NCI-H2029 treated with DMSO at 0.1 percent for 48 hours (cell line): Measurements from ENCODE around the gene HEYL.
"Not testable (repeated sequence)": the region's sequence is repeated elsewhere in the genome, so short reads cannot be mapped to it uniquely, and the experiment has no call there.

ENCODE experiments used
- DNase-seq: peaks from one replicate; lab custom pipeline; 2025; lab: John Stamatoyannopoulos, UW

Gene HEYL

DNA sequence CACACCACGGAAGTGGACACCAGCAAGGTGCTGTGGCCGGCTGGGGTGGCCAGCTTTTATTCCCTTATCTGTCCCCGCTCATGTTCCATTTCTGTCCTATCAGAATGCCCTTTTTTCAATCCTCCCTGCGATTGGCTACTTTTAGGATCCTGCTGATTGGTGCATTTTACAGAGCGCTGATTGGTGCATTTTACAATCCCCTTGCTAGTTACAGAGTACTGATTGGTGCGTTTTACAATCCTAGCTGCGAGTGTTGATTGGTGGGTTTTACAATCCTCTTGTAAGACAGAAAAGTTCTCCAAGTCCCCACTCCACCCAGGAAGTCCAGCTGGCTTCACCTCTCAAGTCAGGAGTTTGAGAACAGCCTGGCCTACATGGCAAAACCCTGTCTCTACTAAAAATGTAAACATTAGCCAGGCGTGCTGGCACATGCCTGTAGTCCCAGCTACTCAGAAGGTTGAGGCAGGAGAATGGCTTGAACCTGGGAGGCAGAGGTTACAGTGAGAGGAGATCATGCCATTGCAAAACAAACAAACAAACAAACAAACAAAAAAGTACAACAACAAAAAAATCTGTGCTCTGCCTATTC lies 37.7 kb downstream of the HEYL start:
- not testable (repeated sequence) for DNase-seq

DNA sequence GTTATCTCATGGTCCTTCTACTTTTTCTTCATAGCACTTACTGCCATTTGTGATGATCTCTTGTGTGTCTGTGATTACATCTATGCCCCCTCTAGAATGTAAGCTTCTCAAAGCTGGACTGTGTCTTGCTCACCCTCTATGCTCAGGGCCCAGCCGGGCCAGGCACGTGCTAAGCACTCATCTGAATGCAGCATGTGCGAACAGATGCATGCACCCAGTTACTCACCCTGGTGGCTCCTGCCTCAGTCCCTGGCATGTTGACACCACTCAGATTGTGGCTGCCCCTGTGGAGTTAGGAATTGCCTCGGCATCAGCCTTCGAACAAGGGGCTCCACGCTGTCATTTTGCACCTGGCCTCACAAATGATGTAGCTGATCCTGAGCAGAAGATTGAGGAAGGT lies 43.3 kb downstream of the HEYL start:
- no peak for DNase-seq

DNA sequence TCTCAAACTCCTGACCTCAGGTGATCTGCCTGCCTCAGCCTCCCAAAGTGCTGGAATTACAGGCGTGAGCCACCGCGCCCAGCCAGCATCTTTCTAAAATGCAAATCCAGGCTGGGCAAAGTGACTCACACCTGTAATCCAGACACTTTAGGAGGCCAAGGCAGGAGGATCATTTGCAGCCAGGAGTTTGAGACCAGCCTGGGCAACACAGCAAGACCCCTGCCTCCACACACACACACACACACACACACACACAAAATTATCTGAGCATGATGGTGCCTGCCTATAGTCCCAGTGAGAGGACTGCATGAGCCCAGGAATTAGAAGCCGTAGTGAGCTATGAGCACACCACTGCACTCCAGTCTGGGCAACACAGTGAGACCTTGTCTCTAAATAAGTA lies 46.1 kb downstream of the HEYL start:
- no peak for DNase-seq

DNA sequence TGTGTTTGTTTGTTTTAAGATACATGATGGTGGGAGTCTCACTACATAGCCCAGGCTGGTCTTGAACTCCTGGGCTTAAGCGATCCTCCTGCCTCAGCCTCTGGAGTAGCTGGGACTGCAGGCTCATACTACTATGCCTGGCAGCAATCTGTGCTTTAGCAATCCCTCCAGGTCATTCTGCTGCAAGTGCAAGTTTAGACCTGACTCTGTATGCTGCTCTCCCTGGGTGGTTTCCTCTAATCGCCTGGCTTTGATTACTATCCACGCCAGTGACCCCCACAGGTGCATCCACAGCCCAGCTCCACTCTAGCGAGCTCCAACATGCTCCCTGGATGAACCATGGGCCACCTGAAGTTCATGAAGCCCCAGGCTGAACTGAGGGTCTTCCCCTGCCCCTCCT lies 47.4 kb downstream of the HEYL start:
- DNase-seq = no peak

DNA sequence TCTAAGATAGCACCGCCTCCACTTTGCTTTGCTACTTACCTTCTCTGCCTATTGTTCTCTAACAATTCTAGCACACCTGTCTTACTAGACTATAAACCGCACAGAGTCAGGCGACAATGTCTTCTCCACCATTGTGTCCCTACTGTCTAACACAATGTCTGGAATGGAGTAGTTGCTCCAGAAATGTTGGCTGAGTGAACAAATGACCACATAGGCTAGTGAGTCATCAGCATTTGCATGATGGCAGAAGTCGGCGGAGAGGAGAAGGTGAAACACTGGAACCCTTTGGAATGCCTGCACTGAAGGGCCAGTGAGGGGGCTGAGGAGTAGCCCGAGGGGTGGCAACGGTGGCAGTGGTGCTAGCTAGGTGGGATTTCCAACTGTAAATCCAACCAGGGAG lies 48.9 kb downstream of the HEYL start:
- no peak for DNase-seq

DNA sequence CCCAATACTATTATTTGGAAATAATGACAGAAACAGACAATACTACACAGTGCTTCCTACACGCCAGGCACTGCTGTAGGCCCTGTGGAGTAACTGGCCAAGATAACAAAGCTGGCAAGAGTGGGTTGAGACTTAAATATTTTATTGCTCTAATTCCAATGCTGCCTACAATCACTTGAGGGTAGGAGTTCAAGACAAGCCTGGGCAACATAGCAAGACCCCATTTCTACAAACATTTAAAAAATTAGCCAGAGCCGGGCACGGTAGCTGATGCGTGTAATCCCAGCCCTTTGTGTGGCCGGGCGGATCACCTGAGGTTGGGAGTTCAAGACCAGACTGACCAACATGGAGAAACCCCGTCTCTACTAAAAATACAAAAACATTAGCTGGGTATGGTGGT lies 53.5 kb downstream of the HEYL start:
- DNase-seq = no peak

DNA sequence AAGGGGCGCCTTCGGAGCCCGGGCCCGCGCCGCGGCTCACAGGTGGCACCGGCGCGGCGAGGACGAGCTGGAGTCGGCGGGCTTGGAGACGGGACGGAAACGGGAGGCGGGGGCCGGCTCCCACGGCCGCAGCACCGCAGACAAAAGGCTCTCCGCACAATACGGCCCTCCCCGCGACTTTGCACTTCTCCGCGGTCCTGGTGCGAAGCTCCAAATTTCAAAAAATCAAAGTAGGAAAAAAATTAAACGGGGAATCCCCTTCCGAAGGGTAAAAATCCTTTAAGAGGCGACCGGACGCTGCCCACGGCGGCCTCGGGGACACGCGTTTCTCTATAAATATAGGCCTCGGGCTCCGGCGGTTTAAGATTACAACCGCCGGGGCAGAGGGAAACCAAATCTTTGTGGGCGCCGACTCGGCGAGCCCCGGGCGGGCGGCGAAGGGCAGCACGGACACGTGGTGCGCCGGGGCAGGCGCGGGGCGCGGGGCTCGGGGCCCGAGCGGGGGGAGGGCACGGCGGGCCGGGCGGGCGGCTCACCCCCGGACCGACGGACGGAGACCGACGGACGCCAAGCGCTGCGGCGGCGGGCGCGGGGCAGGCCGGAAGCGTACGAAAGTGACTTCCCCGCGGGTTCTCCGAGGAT lies 63.3 kb downstream of the HEYL start:
- DNase-seq = no peak

DNA sequence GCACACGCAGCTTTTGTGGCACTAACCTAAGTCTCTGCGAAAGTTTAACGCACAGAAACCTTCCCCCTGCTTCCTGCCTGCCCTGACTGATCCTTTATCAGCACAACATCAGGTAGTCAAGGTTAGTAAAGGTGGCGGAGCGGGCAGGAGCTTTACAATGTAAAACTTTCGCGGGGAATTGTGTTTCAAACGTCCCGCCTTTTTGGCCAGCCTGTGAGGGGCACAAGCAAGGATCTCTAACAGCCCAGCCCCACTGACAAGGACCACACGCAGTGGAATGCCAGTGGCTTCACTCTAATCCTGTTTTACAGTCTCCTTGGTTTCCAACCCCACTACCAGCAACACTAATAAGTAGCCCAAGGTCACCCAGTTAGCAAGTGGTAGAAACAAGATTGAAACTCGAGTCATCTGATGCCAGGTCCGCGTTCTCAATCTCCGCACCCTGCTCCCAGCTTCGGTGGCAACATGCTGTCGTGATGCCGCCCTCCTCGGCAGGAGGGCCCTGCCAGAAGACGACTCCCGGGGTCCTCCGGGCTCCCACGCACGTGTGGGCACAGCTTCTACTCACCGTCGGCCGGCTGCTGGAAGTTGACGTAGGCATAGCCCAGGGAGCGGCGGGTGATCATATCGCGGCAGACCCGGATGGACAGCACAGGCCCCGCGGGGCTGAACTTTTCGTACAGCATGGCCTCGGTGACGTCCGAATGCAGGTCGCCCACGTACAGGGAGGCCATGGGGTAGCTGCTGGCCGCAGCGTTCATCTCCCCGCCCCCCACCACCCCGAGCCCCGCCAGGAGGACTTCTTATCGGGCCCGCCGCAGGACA lies 64.0 kb downstream of the HEYL start:
- peak; percentile 90 for DNase-seq

DNA sequence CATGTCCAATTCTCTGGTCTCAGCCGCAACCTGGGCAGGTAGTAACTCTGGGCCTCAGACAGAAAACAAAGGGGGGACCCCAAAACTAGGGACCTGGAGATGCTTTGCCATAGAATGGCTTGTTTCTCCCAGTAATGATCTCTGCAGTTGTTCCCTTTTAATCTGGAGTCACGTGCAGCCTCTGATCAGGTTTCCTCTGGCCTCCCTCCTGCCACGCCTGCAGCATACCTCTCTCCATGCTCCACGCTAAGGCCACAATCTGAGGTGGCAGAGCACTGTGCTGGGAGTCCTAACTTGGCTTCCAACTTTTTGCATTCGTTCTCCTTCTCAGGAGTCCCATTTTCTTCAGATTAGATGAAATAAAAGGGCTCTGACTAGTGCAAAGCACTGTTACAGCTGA lies 64.8 kb downstream of the HEYL start:
- peak; percentile 91 for DNase-seq
